GM19328 (cell line): Measurements from ENCODE around the gene CD5L.
A peak's percentile ranks its signal among the peaks of the same experiment; 100 is the strongest.

Experiments used
- ATAC-seq: cut with Tn5 transposase; IDR thresholded peaks from one replicate; pipeline ENCODE4 v1.9.1; 2021; ENCODE audit warnings: mild to moderate bottlenecking, moderate library complexity; ENCODE audit not compliant: unreplicated experiment

The CD5L gene

GRCh38 chr1:157819215-157819614, 22.4 kb downstream of the CD5L start:
- ATAC-seq, result no peak

DNA sequence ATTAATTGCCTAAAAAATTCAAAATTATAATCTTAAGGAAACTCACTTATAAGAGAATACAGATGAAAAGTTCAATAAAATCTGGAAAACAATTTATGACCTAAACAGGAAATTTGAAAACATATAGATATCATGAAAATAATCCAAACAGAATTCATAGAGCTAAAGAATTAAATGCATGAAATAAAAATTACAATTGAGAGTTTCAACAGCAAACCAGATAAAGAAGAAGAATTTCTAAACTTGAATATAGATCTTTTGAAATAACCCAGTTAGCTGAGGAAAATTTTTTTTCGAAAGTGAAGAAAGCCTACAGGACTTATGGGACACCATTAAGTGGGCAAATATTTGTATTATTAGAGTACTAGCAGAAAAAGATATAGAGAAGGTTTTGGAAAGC, 28.3 kb downstream of the CD5L start:
- no peak for ATAC-seq

- ATAC-seq, result peak; percentile 90
These were observed 35.0 kb downstream of the CD5L start for GRCh38 chr1:157806431-157807149.

- no peak for ATAC-seq
These were observed 37.8 kb downstream of the CD5L start for GRCh38 chr1:157803851-157804250.

GRCh38 chr1:157799996-157800395, 41.6 kb downstream of the CD5L start:
- no peak for ATAC-seq

- no peak for ATAC-seq
These were observed 43.4 kb downstream of the CD5L start for GRCh38 chr1:157798211-157798610.

DNA sequence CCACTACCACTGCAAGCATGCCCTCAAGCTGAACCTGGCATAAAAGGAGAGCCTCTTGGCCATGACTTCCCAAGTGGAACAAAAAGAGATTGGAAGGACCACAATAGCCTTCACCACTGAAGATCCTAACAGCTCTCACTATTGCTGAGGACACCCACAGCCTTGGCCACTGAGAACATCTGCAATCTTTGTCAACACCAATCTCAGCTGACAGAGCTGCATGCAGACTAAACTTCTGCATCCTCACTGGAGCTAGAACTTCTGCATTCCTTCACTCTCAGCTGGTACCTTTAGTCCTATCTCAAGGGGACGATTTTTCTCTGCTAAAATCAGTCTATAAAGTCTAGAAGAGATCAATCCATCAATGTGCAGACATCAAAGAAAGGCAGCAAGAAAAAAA, 56.4 kb downstream of the CD5L start:
- no peak for ATAC-seq

- no peak for ATAC-seq
These were observed 56.8 kb downstream of the CD5L start for GRCh38 chr1:157784801-157785200.

DNA sequence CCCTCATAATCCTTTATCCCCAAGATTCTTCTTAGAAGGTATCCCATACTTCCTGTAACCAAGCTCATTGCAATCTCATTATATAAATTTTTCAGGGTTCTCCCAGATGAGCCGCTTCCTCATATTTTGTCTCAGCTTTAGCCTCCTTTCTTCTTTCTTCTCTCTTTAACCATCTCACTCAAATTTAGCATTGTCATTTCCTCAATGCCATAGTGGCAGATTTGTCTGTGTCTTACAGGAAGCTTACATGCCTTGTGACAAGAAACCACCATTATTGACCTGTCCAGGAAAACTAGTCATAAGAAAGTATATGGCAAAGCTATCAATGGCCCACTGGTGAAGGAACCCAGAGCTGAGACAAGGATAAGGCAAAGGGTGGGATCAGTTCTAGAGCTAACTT, 58.7 kb downstream of the CD5L start:
- no peak for ATAC-seq

DNA sequence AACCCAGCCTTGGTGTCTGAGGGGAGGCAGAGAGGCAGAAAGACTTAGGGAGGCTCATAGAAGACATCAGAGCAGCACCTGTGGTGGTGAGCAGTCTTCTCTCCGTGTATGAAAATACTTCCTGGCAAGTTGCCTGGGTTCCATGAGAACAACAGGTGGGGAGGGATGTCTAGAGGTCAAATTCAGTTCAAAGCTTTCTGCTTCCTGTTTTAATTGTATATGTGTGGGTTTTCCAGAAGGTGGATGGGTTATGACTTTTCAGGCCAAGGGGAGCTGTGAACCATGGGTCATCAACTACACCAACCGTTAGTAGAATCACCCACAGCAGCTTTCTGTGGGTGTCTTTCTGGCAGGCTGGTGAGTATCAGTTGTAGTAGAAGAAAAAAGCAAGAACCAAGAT, 60.6 kb downstream of the CD5L start:
- ATAC-seq, result peak; percentile 61
